Activated naive CD4-positive, alpha-beta T cell treated with anti-CD3 and anti-CD28 coated beads, Interleukin-2, amount 50 U/mL, for 72 hours (primary cell): ENCODE data around the gene ACKR3. TPM values are rescaled to one million over a fixed set of nuclear protein-coding genes. Genes with fewer than 3 reads are reported as not detected.

Source experiments
- ATAC-seq, 2 donors: fragments of 150-1000 bp; cut with Tn5 transposase; 2 replicates each; pipeline ENCODE4 v1.10.0; 2021; ENCODE audit warnings: mild to moderate bottlenecking in 2 of 2, moderate library complexity in 2 of 2
- DNase-seq, 2 donors: peaks; one replicate each; pipeline ENCODE4 v3.0.0; 2021 to 2022; ENCODE audit warnings: low spot score in 2 of 2
- H3K27ac Mint-ChIP-seq, 2 donors: one replicate each; pipeline ENCODE4 v1.8.0; 2022; ENCODE audit warnings: mild to moderate bottlenecking in 2 of 2, mixed read lengths in 2 of 2
- H3K36me3 Mint-ChIP-seq, 2 donors: one replicate each; pipeline ENCODE4 v1.8.0; 2022; ENCODE audit warnings: mixed read lengths in 2 of 2
- H3K9me3 Mint-ChIP-seq, 2 donors: one replicate each; pipeline ENCODE4 v1.8.0; 2022; ENCODE audit warnings: mixed read lengths in 2 of 2
- total RNA-seq, 2 donors: library from RNA; stranded (reverse); gene quantifications; one replicate each; pipeline ENCODE4 v1.2.3, GENCODE V29; 2022

The ACKR3 gene
- total RNA-seq, 2 donors from 2014 or later, result 0.54 to 2.2 TPM

GRCh38 chr2:236558036-236558435, 11.6 kb upstream of the ACKR3 start:
- ATAC-seq, result no peak
- H3K27ac Mint-ChIP-seq, result peak overlapping the region in 1 of 2 donors; percentile 59
- no peak for DNase-seq
- H3K36me3 Mint-ChIP-seq, result peaks cover 27 to 28% of the 10 kb centered on the region in 2 donors
- H3K9me3 Mint-ChIP-seq, result peaks cover 12% of the 10 kb centered on the region in 2 donors

GRCh38 chr2:236558993-236559978, 10.3 kb upstream of the ACKR3 start:
- peak; percentile 59 to 68 for ATAC-seq
- peak overlapping the region in 1 of 2 donors; percentile 69 for H3K27ac Mint-ChIP-seq
- H3K36me3 Mint-ChIP-seq, result peaks cover 20 to 22% of the 10 kb centered on the region in 2 donors
- no peak for DNase-seq
- H3K9me3 Mint-ChIP-seq, result peaks cover 6 to 7% of the 10 kb centered on the region in 2 donors

GRCh38 chr2:236561874-236562273, 7.8 kb upstream of the ACKR3 start:
- DNase-seq, result no peak
- H3K27ac Mint-ChIP-seq, result no peak overlapping the region
- peaks cover 0 to 11% of the 10 kb centered on the region in 2 donors for H3K36me3 Mint-ChIP-seq
- H3K9me3 Mint-ChIP-seq, result no peaks in the 10 kb centered on the region
- no peak for ATAC-seq

- DNase-seq (no peak), ATAC-seq (no peak)
- H3K9me3 Mint-ChIP-seq, result no peaks in the 10 kb centered on the region
- H3K27ac Mint-ChIP-seq, result no peak overlapping the region
- peaks cover 0 to 11% of the 10 kb centered on the region in 2 donors for H3K36me3 Mint-ChIP-seq
Observed at GRCh38 chr2:236562434-236562833, 7.2 kb upstream of the ACKR3 start.

GRCh38 chr2:236563953-236564352, 5.7 kb upstream of the ACKR3 start:
- no peak overlapping the region for H3K27ac Mint-ChIP-seq
- H3K9me3 Mint-ChIP-seq, result no peaks in the 10 kb centered on the region
- ATAC-seq (no peak), DNase-seq (no peak)
- H3K36me3 Mint-ChIP-seq, result peaks cover 0 to 11% of the 10 kb centered on the region in 2 donors

- no peak for ATAC-seq
- Mint-ChIP-seq H3K36me3 (peaks cover 0 to 11% of the 10 kb centered on the region in 2 donors), H3K9me3 (no peaks in the 10 kb centered on the region), H3K27ac (no peak overlapping the region)
- no peak for DNase-seq
Observed at GRCh38 chr2:236565212-236565611, 4.4 kb upstream of the ACKR3 start.

GRCh38 chr2:236565879-236566402, 3.7 kb upstream of the ACKR3 start:
- Mint-ChIP-seq H3K27ac (no peak overlapping the region), H3K9me3 (no peaks in the 10 kb centered on the region), H3K36me3 (peaks cover 0 to 11% of the 10 kb centered on the region in 2 donors)
- DNase-seq (no peak), ATAC-seq (no peak)

GRCh38 chr2:236566596-236566995, 3.0 kb upstream of the ACKR3 start:
- H3K9me3 Mint-ChIP-seq, result no peaks in the 10 kb centered on the region
- H3K27ac Mint-ChIP-seq, result no peak overlapping the region
- ATAC-seq (no peak), DNase-seq (no peak)
- peaks cover 0 to 11% of the 10 kb centered on the region in 2 donors for H3K36me3 Mint-ChIP-seq

- Mint-ChIP-seq H3K36me3 (no peaks in the 10 kb centered on the region), H3K27ac (peak overlapping the region in 1 of 2 donors; percentile 10), H3K9me3 (no peaks in the 10 kb centered on the region)
- ATAC-seq (peak; percentile 61 to 78), DNase-seq (peak; percentile 53 to 68)
Observed at GRCh38 chr2:236568068-236568921, 1.3 kb upstream of the ACKR3 start.

- ATAC-seq (peak in 1 of 2 donors; percentile 3), DNase-seq (no peak)
- Mint-ChIP-seq H3K9me3 (no peaks in the 10 kb centered on the region), H3K36me3 (no peaks in the 10 kb centered on the region), H3K27ac (no peak overlapping the region)
Observed at GRCh38 chr2:236568922-236569572, 578 bp upstream of the ACKR3 start.

- H3K27ac Mint-ChIP-seq, result no peak overlapping the region
- no peaks in the 10 kb centered on the region for H3K36me3 Mint-ChIP-seq
- DNase-seq, result no peak
- no peaks in the 10 kb centered on the region for H3K9me3 Mint-ChIP-seq
- ATAC-seq, result no peak
Observed at GRCh38 chr2:236570081-236570868, 650 bp downstream of the ACKR3 start.

GRCh38 chr2:236571145-236571544, 1.5 kb downstream of the ACKR3 start:
- ATAC-seq, result no peak
- Mint-ChIP-seq H3K36me3 (no peaks in the 10 kb centered on the region), H3K27ac (no peak overlapping the region)

GRCh38 chr2:236572482-236572881, 2.9 kb downstream of the ACKR3 start:
- DNase-seq, result no peak
- ATAC-seq, result no peak
- H3K27ac Mint-ChIP-seq, result no peak overlapping the region
- H3K36me3 Mint-ChIP-seq, result no peaks in the 10 kb centered on the region
- no peaks in the 10 kb centered on the region for H3K9me3 Mint-ChIP-seq

More at GRCh38 chr2:236571145-236571544, 1.5 kb downstream of the ACKR3 start:
- DNase-seq, result no peak
- H3K9me3 Mint-ChIP-seq, result no peaks in the 10 kb centered on the region

GRCh38 chr2:236573066-236573929, 3.7 kb downstream of the ACKR3 start:
- no peaks in the 10 kb centered on the region for H3K9me3 Mint-ChIP-seq
- ATAC-seq (no peak), DNase-seq (no peak)
- no peak overlapping the region for H3K27ac Mint-ChIP-seq
- no peaks in the 10 kb centered on the region for H3K36me3 Mint-ChIP-seq

GRCh38 chr2:236574000-236574399, 4.4 kb downstream of the ACKR3 start:
- no peaks in the 10 kb centered on the region for H3K36me3 Mint-ChIP-seq
- no peak for DNase-seq
- no peak for ATAC-seq
- H3K27ac Mint-ChIP-seq, result no peak overlapping the region
- no peaks in the 10 kb centered on the region for H3K9me3 Mint-ChIP-seq
